ENCODE results near the gene CNNM1. TPM values are rescaled to one million over a fixed set of nuclear protein-coding genes. Genes with fewer than 3 reads are reported as not detected.

CNNM1 gene
- total and polyA plus RNA-seq, 3 experiments from 2014 or later = 0.11 to 0.16 TPM; not detected in 1

- peaks cover 8 to 29% of the 10 kb centered on the region in 2 donors for H3K27me3 Mint-ChIP-seq
- ChIA-PET POLR2A (no interaction called here), CTCF (no interaction called here)
- H3K27ac Mint-ChIP-seq = no peak overlapping the region
- Histone ChIP-seq H3K4me1 (ENCODE audit: insufficient read depth, low read length) (no peaks in the 10 kb centered on the region), H3K27ac (ENCODE audit: low read depth, low read length) (no peak overlapping the region), H3K4me3 (ENCODE audit: low read length) (no peak overlapping the region), H3K9me3 (ENCODE audit: low read length) (no peaks in the 10 kb centered on the region), H3K27me3 (ENCODE audit: insufficient read depth, low read length, poor library complexity, severe bottlenecking) (no peaks in the 10 kb centered on the region), H3K36me3 (ENCODE audit: insufficient read depth, low read length) (no peaks in the 10 kb centered on the region)
- H3K36me3 Mint-ChIP-seq = no peaks in the 10 kb centered on the region
- H3K9me3 Mint-ChIP-seq = no peaks in the 10 kb centered on the region
- H3K4me3 Mint-ChIP-seq = no peak overlapping the region
- H3K4me1 Mint-ChIP-seq = no peaks in the 10 kb centered on the region
- no peak for DNase-seq
These were observed 9.9 kb downstream of the CNNM1 start for GRCh38 chr10:99339077-99339476.

DNA sequence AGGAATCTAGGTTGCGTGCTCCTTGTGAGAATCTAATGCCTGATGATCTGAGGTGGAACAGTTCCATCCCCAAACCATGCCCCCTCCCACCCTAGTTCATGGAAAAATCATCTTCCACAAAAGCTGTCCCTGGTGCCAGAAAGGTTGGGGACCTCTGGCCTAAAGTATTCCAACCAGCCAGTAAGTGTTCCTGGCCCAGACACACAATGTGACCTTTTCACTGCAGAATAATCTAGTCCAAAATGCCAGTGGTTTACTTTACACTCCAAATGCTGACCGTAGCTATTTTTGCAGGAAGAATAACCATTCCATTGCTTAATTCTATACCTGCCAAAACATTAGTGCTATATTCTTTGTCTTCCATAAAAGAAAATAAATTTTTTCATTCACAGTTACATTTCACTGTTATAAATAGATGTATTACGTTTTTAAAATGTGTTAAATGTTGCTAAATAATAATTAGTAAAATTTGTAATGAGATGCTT lies 10.4 kb downstream of the CNNM1 start:
- ChIA-PET CTCF (no interaction called here), POLR2A (no interaction called here)
- Histone ChIP-seq H3K36me3 (ENCODE audit: insufficient read depth, low read length) (no peaks in the 10 kb centered on the region), H3K9me3 (ENCODE audit: low read length) (no peaks in the 10 kb centered on the region), H3K4me1 (ENCODE audit: insufficient read depth, low read length) (no peaks in the 10 kb centered on the region), H3K27me3 (ENCODE audit: insufficient read depth, low read length, poor library complexity, severe bottlenecking) (no peaks in the 10 kb centered on the region), H3K4me3 (ENCODE audit: low read length) (no peak overlapping the region), H3K27ac (ENCODE audit: low read depth, low read length) (no peak overlapping the region)
- no peak overlapping the region for H3K27ac Mint-ChIP-seq
- no peaks in the 10 kb centered on the region for H3K4me1 Mint-ChIP-seq
- peaks cover 8 to 29% of the 10 kb centered on the region in 2 donors for H3K27me3 Mint-ChIP-seq
- H3K9me3 Mint-ChIP-seq = no peaks in the 10 kb centered on the region
- H3K4me3 Mint-ChIP-seq = no peak overlapping the region
- no peak for DNase-seq
- no peaks in the 10 kb centered on the region for H3K36me3 Mint-ChIP-seq

GRCh38 chr10:99340650-99341049 lies 11.5 kb downstream of the CNNM1 start:
- DNase-seq = no peak
- no peaks in the 10 kb centered on the region for H3K36me3 ChIP-seq (ENCODE audit: insufficient read depth, low read length)
- ChIA-PET CTCF (no interaction called here), POLR2A (no interaction called here)
- H3K36me3 Mint-ChIP-seq = no peaks in the 10 kb centered on the region
- H3K27ac Mint-ChIP-seq = no peak overlapping the region
- H3K4me3 Mint-ChIP-seq = no peak overlapping the region
- no peaks in the 10 kb centered on the region for H3K9me3 Mint-ChIP-seq
- H3K27me3 Mint-ChIP-seq = peaks cover 9 to 22% of the 10 kb centered on the region in 2 donors
- no peaks in the 10 kb centered on the region for H3K4me1 ChIP-seq (ENCODE audit: insufficient read depth, low read length)
- H3K27me3 ChIP-seq (ENCODE audit: insufficient read depth, low read length, poor library complexity, severe bottlenecking) = no peaks in the 10 kb centered on the region
- H3K4me3 ChIP-seq (ENCODE audit: low read length) = no peak overlapping the region
- no peaks in the 10 kb centered on the region for H3K9me3 ChIP-seq (ENCODE audit: low read length)
- no peak overlapping the region for H3K27ac ChIP-seq (ENCODE audit: low read depth, low read length)
- no peaks in the 10 kb centered on the region for H3K4me1 Mint-ChIP-seq

- H3K36me3 Mint-ChIP-seq = no peaks in the 10 kb centered on the region
- no peak overlapping the region for H3K4me3 ChIP-seq (ENCODE audit: low read length)
- no peak overlapping the region for H3K27ac Mint-ChIP-seq
- H3K27me3 Mint-ChIP-seq = peaks cover 9 to 23% of the 10 kb centered on the region in 2 donors
- no peaks in the 10 kb centered on the region for H3K36me3 ChIP-seq (ENCODE audit: insufficient read depth, low read length)
- no peak overlapping the region for H3K4me3 Mint-ChIP-seq
- no peak overlapping the region for H3K27ac ChIP-seq (ENCODE audit: low read depth, low read length)
- no peaks in the 10 kb centered on the region for H3K9me3 ChIP-seq (ENCODE audit: low read length)
- H3K27me3 ChIP-seq (ENCODE audit: insufficient read depth, low read length, poor library complexity, severe bottlenecking) = no peaks in the 10 kb centered on the region
- DNase-seq = no peak
- ChIA-PET POLR2A (no interaction called here), CTCF (no interaction called here)
- no peaks in the 10 kb centered on the region for H3K4me1 ChIP-seq (ENCODE audit: insufficient read depth, low read length)
- H3K4me1 Mint-ChIP-seq = no peaks in the 10 kb centered on the region
- no peaks in the 10 kb centered on the region for H3K9me3 Mint-ChIP-seq
These were observed 12.1 kb downstream of the CNNM1 start for GRCh38 chr10:99341248-99341647.

- Mint-ChIP-seq H3K4me1 (no peaks in the 10 kb centered on the region), H3K9me3 (no peaks in the 10 kb centered on the region), H3K36me3 (no peaks in the 10 kb centered on the region), H3K4me3 (no peak overlapping the region), H3K27me3 (peaks cover 9 to 26% of the 10 kb centered on the region in 2 donors), H3K27ac (no peak overlapping the region)
- Histone ChIP-seq H3K4me1 (ENCODE audit: insufficient read depth, low read length) (no peaks in the 10 kb centered on the region), H3K27ac (ENCODE audit: low read depth, low read length) (no peak overlapping the region), H3K27me3 (ENCODE audit: insufficient read depth, low read length, poor library complexity, severe bottlenecking) (no peaks in the 10 kb centered on the region), H3K4me3 (ENCODE audit: low read length) (no peak overlapping the region), H3K9me3 (ENCODE audit: low read length) (no peaks in the 10 kb centered on the region), H3K36me3 (ENCODE audit: insufficient read depth, low read length) (no peaks in the 10 kb centered on the region)
- no peak for DNase-seq
- ChIA-PET CTCF (no interaction called here), POLR2A (no interaction called here)
These were observed 12.8 kb downstream of the CNNM1 start for GRCh38 chr10:99341860-99342490.

GRCh38 chr10:99343262-99343661 lies 14.1 kb downstream of the CNNM1 start:
- Mint-ChIP-seq H3K36me3 (no peaks in the 10 kb centered on the region), H3K9me3 (no peaks in the 10 kb centered on the region), H3K27ac (no peak overlapping the region), H3K4me1 (no peaks in the 10 kb centered on the region), H3K4me3 (no peak overlapping the region), H3K27me3 (peaks cover 9 to 26% of the 10 kb centered on the region in 2 donors)
- Histone ChIP-seq H3K4me1 (ENCODE audit: insufficient read depth, low read length) (no peaks in the 10 kb centered on the region), H3K9me3 (ENCODE audit: low read length) (no peaks in the 10 kb centered on the region), H3K4me3 (ENCODE audit: low read length) (no peak overlapping the region), H3K27me3 (ENCODE audit: insufficient read depth, low read length, poor library complexity, severe bottlenecking) (no peaks in the 10 kb centered on the region), H3K36me3 (ENCODE audit: insufficient read depth, low read length) (no peaks in the 10 kb centered on the region), H3K27ac (ENCODE audit: low read depth, low read length) (no peak overlapping the region)
- ChIA-PET POLR2A (no interaction called here), CTCF (no interaction called here)
- DNase-seq = no peak

DNA sequence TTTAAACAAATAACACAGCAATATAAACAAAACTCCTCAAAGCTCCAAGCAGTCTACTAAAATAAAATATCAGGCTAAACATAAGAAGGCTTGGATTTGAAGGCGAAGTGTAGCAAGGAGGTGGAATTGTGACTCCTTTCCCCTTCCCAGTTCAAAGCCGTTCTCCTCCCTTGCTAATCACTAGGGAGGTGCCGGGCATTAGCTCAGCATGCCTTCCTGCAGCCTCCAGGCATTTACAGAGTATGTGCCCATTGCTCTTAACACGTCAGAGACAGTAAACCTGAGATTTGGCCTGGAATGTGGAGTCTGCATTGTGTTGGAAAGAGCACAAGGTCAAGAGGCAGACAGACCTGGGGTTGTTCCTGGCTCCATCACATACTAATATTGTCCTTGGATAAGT lies 15.6 kb downstream of the CNNM1 start:
- Histone ChIP-seq H3K4me3 (ENCODE audit: low read length) (no peak overlapping the region), H3K27me3 (ENCODE audit: insufficient read depth, low read length, poor library complexity, severe bottlenecking) (no peaks in the 10 kb centered on the region), H3K27ac (ENCODE audit: low read depth, low read length) (no peak overlapping the region), H3K4me1 (ENCODE audit: insufficient read depth, low read length) (no peaks in the 10 kb centered on the region), H3K36me3 (ENCODE audit: insufficient read depth, low read length) (no peaks in the 10 kb centered on the region), H3K9me3 (ENCODE audit: low read length) (no peaks in the 10 kb centered on the region)
- ChIA-PET CTCF (no interaction called here), POLR2A (interaction anchor here (0.7 kb wide), 1 partner anchor 27 kb away, joined by 4 read pairs; no protein-coding TSS in a partner anchor)
- no peaks in the 10 kb centered on the region for H3K9me3 Mint-ChIP-seq
- H3K36me3 Mint-ChIP-seq = no peaks in the 10 kb centered on the region
- H3K4me3 Mint-ChIP-seq = no peak overlapping the region
- no peak overlapping the region for H3K27ac Mint-ChIP-seq
- H3K27me3 Mint-ChIP-seq = peaks cover 7 to 26% of the 10 kb centered on the region in 2 donors
- DNase-seq = no peak
- no peaks in the 10 kb centered on the region for H3K4me1 Mint-ChIP-seq

DNA sequence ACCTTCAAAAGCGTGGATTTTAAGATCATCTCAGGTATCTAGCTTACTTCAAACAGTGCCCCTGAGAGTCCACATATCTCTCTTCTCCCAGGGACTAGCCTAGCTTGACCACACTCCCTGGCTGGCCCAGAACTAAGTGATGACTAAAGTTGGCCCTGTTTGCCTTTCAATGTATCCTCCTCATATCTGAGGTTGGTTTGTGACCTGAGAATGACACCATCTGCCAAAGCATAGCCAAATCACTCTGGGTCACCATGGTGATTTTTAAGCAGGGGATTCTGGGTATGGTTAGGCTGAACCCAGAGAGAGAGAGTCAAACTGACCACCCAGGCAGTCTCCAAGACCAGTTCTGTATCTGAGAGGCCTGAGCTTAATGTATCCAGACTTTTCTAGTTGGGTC lies 16.2 kb downstream of the CNNM1 start:
- no peaks in the 10 kb centered on the region for H3K36me3 Mint-ChIP-seq
- Histone ChIP-seq H3K27ac (ENCODE audit: low read depth, low read length) (no peak overlapping the region), H3K27me3 (ENCODE audit: insufficient read depth, low read length, poor library complexity, severe bottlenecking) (no peaks in the 10 kb centered on the region), H3K9me3 (ENCODE audit: low read length) (no peaks in the 10 kb centered on the region), H3K4me3 (ENCODE audit: low read length) (no peak overlapping the region), H3K36me3 (ENCODE audit: insufficient read depth, low read length) (no peaks in the 10 kb centered on the region), H3K4me1 (ENCODE audit: insufficient read depth, low read length) (no peaks in the 10 kb centered on the region)
- CTCF ChIA-PET = interaction anchor here (1.2 kb wide), 1 partner anchor 9 kb away, joined by 3 read pairs; no protein-coding TSS in a partner anchor
- H3K4me1 Mint-ChIP-seq = no peaks in the 10 kb centered on the region
- no peak for DNase-seq
- POLR2A ChIA-PET = no interaction called here
- no peak overlapping the region for H3K27ac Mint-ChIP-seq
- H3K4me3 Mint-ChIP-seq = no peak overlapping the region
- peaks cover 7 to 26% of the 10 kb centered on the region in 2 donors for H3K27me3 Mint-ChIP-seq
- no peaks in the 10 kb centered on the region for H3K9me3 Mint-ChIP-seq

Measured in CD8-positive, alpha-beta memory T cell (primary cell).